Body of pancreas (tissue), 4 donors: ENCODE data around the gene KASH5. TPM values are rescaled to one million over a fixed set of nuclear protein-coding genes. Genes with fewer than 3 reads are reported as not detected.

ENCODE experiments used
- ATAC-seq: fragments of 150-250 bp; one replicate; pipeline ENCODE4 v1.9.1; 2016
- DNase-seq, 4 donors: peaks; one replicate each; pipeline ENCODE4 v3.0.0-alpha.2; 2019
- H3K27ac ChIP-seq, 4 donors: fragments of 200-600 bp; sonication (generic); 1 replicate in 3 of 4; 2 replicates in 1 of 4; pipeline versions ENCODE4 v1.5.1 to v1.6.1; 2016 to 2019; ENCODE audit warnings: mild to moderate bottlenecking in 1 of 4, mixed read lengths in 1 of 4, moderate library complexity in 1 of 4
- H3K27me3 ChIP-seq, 2 donors: fragments of 200-600 bp; sonication (generic); one replicate each; pipeline ENCODE4 v1.6.0; 2016; ENCODE audit warnings: mild to moderate bottlenecking in 1 of 2
- H3K36me3 ChIP-seq, 2 donors: fragments of 200-600 bp; sonication (generic); replicated peaks in 1 of 2; 2 replicates each; pipeline ENCODE4 v1.5.1; 2016; ENCODE audit warnings: low read depth in 2 of 2; ENCODE audit not compliant: insufficient read depth in 1 of 2
- H3K4me1 ChIP-seq: fragments of 200-600 bp; sonication (generic); one replicate; pipeline ENCODE4 v1.6.0; 2016
- H3K4me3 ChIP-seq, 2 donors: fragments of 200-600 bp; sonication (generic); 1 replicate in 1 of 2; 2 replicates in 1 of 2; pipeline ENCODE4 v1.5.1; 2016 to 2019
- H3K9me3 ChIP-seq, 3 donors: fragments of 200-600 bp; sonication (generic); 1 replicate in 2 of 3; 2 replicates in 1 of 3; pipeline ENCODE4 v1.5.1; 2016
- POLR2A ChIP-seq, 3 donors: fragments of 450-650 bp; IDR thresholded peaks; one replicate each; pipeline ENCODE4 v1.6.1; 2016; ENCODE audit warnings: antibody characterized with exemption in 3 of 3, mild to moderate bottlenecking in 2 of 3
- WGBS, 2 donors: methylation state at CpG; one replicate each; pipeline ENCODE4 v1.1.5; 2017; 5-methylcytosine and 5-hydroxymethylcytosine counted together
- intact Hi-C: fragments of 100-400 bp; cut with DNase I; formaldehyde crosslinking; loops from one replicate; pipeline ENCODE4 v1.15.1; 2023
- total RNA-seq, 2 donors: library from RNA; depleted of rRNA; stranded (reverse); fragments of >200 nt; gene quantifications; one replicate each; pipeline ENCODE4 v1.1.0, GENCODE V29; 2016
- TF ChIP-seq, protein P1 (sequence below), 7 experiments: fragments of 450-650 bp in 4 of 7; fragments of 200-600 bp in 3 of 7; sonication (generic) in 3 of 7; IDR thresholded peaks; one replicate each; pipeline ENCODE4 v1.5.1; 2016 to 2019; ENCODE audit warnings: antibody characterized with exemption in 7 of 7

Gene KASH5
- total RNA-seq, 2 donors from 2014 or later: 0.66 to 2.6 TPM

DNA sequence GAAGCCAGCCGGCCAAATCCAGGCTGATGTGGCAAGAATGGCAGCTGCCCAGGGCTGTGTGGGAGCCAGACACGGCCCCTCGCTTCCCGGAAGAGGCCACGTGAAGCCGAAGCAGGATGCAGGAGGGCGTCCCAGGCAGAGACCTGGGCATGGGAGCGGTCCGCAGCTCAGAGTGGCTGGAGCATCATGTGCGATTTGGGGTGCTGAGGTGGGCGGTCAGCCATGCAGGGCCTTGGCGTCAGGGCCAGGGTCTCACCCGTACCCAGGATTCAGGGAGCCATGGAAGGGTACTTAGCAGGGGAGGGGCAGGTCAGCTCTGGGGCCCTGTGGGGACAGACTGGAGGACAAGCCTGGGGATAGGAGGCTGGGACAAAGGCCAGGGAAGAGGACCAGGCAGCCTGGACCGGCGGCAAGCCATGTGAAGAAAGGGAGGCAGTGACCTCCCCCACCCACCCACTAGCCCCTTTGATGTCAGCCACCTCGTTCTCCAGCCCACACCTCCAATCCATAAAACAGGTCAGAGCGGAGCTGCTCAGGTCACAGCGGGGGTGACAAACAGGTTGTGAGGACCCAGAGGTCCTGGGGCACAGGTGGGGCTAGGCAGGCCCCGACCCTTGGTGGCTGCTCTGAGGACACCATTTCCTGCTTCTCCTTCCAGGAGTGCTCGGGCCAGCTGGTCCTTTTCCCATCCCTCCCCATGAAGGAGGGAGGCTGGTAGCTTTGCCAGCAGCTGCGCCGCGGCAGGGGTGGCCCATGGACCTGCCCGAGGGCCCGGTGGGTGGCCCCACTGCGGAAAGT, 2.3 kb downstream of the KASH5 start:
- intact Hi-C loops: loop anchor here (5.0 kb wide), 1 partner anchor 52 kb away; the partner anchor contains the start of gene SLC17A7
- ATAC-seq (peak; percentile 82), DNase-seq (peak; percentile 84 to 94 (median 89))
- no peaks in the 10 kb centered on the region for H3K9me3 ChIP-seq
- H3K4me1 ChIP-seq: peaks cover 27% of the 10 kb centered on the region
- TF ChIP-seq, protein P1, sequence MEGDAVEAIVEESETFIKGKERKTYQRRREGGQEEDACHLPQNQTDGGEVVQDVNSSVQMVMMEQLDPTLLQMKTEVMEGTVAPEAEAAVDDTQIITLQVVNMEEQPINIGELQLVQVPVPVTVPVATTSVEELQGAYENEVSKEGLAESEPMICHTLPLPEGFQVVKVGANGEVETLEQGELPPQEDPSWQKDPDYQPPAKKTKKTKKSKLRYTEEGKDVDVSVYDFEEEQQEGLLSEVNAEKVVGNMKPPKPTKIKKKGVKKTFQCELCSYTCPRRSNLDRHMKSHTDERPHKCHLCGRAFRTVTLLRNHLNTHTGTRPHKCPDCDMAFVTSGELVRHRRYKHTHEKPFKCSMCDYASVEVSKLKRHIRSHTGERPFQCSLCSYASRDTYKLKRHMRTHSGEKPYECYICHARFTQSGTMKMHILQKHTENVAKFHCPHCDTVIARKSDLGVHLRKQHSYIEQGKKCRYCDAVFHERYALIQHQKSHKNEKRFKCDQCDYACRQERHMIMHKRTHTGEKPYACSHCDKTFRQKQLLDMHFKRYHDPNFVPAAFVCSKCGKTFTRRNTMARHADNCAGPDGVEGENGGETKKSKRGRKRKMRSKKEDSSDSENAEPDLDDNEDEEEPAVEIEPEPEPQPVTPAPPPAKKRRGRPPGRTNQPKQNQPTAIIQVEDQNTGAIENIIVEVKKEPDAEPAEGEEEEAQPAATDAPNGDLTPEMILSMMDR (IDR thresholded peaks at IDR 0.05): no peak
- TF ChIP-seq POLR2A (IDR thresholded peaks at IDR 0.05): no peak
- 53 to 65% methylated on average over 14 to 23 of the region's 26 CpGs for WGBS, 2 donors
- H3K27ac ChIP-seq: peak overlapping the region; percentile 80 to 93 (median 89)
- no peaks in the 10 kb centered on the region for H3K36me3 ChIP-seq
- H3K27me3 ChIP-seq: no peaks in the 10 kb centered on the region
- no peak overlapping the region for H3K4me3 ChIP-seq

DNA sequence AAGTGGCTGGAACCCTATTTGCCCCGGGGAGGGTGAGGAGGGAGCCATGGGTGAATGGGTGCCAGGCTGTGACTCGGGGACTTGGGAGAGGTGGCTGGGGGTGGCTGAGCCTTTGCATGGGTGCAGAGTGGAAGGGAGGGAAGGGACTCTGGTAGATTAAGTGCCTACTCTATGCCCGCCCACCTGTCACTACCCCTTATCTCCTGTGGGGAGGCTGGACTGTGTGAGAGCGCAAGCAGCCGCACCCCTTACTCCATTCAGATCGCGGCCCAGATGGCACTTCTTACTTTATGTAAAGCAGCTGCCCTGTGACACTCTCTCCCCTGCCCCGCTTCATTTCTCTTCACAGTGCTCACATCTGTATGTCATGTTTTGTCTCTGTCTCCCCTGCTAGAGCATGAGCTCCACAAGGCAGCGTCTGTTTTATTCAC, 2.9 kb downstream of the KASH5 start:
- TF ChIP-seq, protein P1 (IDR thresholded peaks at IDR 0.05): peak in 2 of 7 experiments; percentile 17 to 21
- TF ChIP-seq POLR2A (IDR thresholded peaks at IDR 0.05): peak in 2 of 3 donors; percentile 61 to 74
- H3K4me1 ChIP-seq: peaks cover 27% of the 10 kb centered on the region
- WGBS, 2 donors: 18 to 21% methylated on average over 7 to 9 of the region's 9 CpGs
- peak overlapping the region; percentile 80 to 93 (median 89) for H3K27ac ChIP-seq
- H3K4me3 ChIP-seq: no peak overlapping the region
- intact Hi-C loops: loop anchor here (5.0 kb wide), 1 partner anchor 51 kb away; the partner anchor contains the start of gene SLC17A7
- DNase-seq: peak; percentile 66 to 88 (median 83)
- ATAC-seq: peak; percentile 83
- H3K9me3 ChIP-seq: no peaks in the 10 kb centered on the region
- H3K36me3 ChIP-seq: no peaks in the 10 kb centered on the region
- H3K27me3 ChIP-seq: no peaks in the 10 kb centered on the region

DNA sequence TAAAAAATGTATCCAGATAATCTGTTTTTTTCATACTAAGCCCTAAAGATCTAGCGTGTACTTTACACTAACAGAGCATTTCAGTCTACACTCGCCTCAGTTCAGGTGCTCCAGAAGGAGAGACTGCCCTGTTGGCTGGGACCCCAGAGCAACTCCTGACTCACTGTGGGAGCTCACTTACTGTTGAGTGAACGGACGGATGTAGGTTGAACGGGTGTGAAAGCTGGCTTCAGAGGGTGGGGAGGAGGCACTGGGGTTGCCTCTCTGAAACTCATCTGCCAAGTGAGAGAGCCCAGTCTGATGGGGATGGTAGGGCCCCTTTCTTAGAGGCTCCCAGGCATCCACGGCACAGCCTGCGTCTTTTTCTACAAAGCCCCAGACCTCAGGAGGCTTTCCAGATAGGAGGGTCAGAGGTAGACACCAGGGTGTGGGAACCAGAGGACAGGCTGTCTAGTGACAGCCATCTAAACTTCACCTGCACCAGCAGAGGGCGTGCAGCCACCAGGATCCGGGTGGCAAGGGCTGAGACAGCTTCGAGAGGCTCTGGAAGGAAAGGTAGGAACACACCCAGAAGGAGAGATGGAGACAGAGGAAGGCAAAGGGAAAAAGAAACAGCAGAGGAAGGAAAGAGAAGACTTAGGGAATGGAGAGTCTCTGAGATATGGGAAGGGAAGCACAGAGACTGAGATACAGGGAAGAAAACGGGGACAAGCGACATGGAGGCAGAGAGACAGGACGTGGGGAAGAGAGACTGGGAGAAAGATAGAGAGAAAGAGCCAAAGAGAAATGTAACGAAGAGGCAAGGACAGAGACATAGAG, 3.7 kb downstream of the KASH5 start:
- peak overlapping the region; percentile 10 to 93 (median 89) for H3K27ac ChIP-seq
- no peak overlapping the region for H3K4me3 ChIP-seq
- TF ChIP-seq, protein P1 (IDR thresholded peaks at IDR 0.05): peak; percentile 65 to 95 (median 89)
- TF ChIP-seq POLR2A (IDR thresholded peaks at IDR 0.05): no peak
- 22 to 24% methylated on average over 12 to 14 of the region's 14 CpGs for WGBS, 2 donors
- ATAC-seq (peak; percentile 68), DNase-seq (peak; percentile 80 to 86 (median 84))
- H3K27me3 ChIP-seq: no peaks in the 10 kb centered on the region
- no peaks in the 10 kb centered on the region for H3K9me3 ChIP-seq
- intact Hi-C loops: loop anchor here (5.0 kb wide), 1 partner anchor 51 kb away; the partner anchor contains the start of gene SLC17A7
- peaks cover 27% of the 10 kb centered on the region for H3K4me1 ChIP-seq
- no peaks in the 10 kb centered on the region for H3K36me3 ChIP-seq

DNA sequence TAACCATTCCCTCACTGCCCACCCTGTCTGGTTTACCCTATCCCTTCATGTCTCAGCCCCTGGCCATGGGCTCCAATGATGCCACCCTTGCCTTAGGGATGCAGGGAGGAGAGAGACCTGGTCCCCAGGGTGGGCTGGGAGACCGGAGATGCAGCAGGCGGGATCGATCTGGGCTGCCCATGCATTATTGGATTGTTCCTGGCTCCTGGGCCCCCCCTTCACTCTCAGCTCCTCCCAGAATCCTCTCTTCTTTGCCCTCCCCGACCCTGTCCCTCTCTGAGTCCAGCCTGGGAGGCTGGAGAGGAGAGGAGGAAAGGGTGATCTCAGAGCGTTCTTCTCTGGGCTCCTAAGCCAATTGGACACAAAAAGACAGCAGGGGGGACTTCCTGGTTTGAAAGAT, 5.8 kb downstream of the KASH5 start:
- no peaks in the 10 kb centered on the region for H3K36me3 ChIP-seq
- peaks cover 22% of the 10 kb centered on the region for H3K4me1 ChIP-seq
- WGBS, 2 donors: 62 to 75% methylated on average over 4 to 5 of the region's 5 CpGs
- H3K27ac ChIP-seq: no peak overlapping the region
- intact Hi-C loops: loop anchor here (5.0 kb wide), 1 partner anchor 48 kb away; the partner anchor contains the start of gene SLC17A7
- H3K4me3 ChIP-seq: no peak overlapping the region
- DNase-seq: no peak
- TF ChIP-seq POLR2A (IDR thresholded peaks at IDR 0.05): no peak
- H3K9me3 ChIP-seq: no peaks in the 10 kb centered on the region
- no peaks in the 10 kb centered on the region for H3K27me3 ChIP-seq
- no peak for ATAC-seq
